ENCODE measurements around the gene CACNA1F. TPM values are rescaled to one million over a fixed set of nuclear protein-coding genes. Genes with fewer than 3 reads are reported as not detected.

CACNA1F gene
- total RNA-seq, 4 donors from 2014 or later, result 1.7 to 2.8 (median 2.3) TPM

DNA sequence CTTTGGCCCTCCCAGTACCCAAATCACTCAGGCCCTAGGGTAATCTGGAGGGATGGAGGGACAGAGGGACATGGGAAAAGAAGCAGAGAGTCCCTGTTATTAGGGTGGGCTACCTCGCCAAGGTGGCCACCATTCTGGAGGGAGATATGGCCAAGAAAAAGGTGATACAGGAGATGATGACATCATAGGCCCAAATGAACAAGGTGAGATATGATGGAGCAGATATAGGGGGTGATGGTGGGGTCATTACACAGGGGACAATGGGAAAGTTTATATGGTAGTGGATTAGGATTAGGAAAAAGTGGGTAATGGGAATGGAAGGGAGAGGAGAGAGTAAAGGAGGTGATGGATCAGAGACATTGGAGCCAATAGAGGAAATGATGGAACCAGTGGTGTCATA lies 20.3 kb downstream of the CACNA1F start:
- no peaks in the 10 kb centered on the region for H3K27me3 ChIP-seq
- DNase-seq, result no peak
- no peak for TF ChIP-seq POLR2A (IDR thresholded peaks at IDR 0.05)
- H3K36me3 ChIP-seq, result no peaks in the 10 kb centered on the region
- H3K9me3 ChIP-seq, result no peaks in the 10 kb centered on the region
- no peak overlapping the region for H3K4me3 ChIP-seq
- no peak overlapping the region for H3K27ac ChIP-seq
- no peaks in the 10 kb centered on the region for H3K4me1 ChIP-seq

DNA sequence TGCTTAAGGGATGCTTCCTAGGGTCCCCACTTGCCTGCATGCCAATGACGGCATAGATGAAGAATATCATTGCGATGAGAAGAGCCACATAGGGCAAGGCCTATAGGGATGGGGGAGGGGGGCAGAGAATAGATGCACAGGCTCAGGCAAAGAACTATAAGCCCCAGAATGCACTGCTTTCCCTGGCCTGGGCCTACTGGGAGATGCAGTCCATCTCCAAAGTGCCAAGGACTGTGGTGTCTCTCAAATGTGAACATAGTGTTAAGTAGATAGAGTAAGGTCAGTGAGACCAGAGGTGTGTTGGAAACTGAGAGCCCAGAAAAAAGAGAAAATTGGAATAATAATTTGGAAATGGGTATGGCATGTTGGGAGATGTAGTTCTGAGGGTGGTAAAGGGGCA lies 20.9 kb downstream of the CACNA1F start:
- Histone ChIP-seq H3K27me3 (no peaks in the 10 kb centered on the region), H3K9me3 (no peaks in the 10 kb centered on the region), H3K4me3 (no peak overlapping the region), H3K27ac (no peak overlapping the region), H3K36me3 (no peaks in the 10 kb centered on the region), H3K4me1 (no peaks in the 10 kb centered on the region)
- TF ChIP-seq, protein P1, sequence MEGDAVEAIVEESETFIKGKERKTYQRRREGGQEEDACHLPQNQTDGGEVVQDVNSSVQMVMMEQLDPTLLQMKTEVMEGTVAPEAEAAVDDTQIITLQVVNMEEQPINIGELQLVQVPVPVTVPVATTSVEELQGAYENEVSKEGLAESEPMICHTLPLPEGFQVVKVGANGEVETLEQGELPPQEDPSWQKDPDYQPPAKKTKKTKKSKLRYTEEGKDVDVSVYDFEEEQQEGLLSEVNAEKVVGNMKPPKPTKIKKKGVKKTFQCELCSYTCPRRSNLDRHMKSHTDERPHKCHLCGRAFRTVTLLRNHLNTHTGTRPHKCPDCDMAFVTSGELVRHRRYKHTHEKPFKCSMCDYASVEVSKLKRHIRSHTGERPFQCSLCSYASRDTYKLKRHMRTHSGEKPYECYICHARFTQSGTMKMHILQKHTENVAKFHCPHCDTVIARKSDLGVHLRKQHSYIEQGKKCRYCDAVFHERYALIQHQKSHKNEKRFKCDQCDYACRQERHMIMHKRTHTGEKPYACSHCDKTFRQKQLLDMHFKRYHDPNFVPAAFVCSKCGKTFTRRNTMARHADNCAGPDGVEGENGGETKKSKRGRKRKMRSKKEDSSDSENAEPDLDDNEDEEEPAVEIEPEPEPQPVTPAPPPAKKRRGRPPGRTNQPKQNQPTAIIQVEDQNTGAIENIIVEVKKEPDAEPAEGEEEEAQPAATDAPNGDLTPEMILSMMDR (IDR thresholded peaks at IDR 0.05), result no peak
- TF ChIP-seq POLR2A (IDR thresholded peaks at IDR 0.05), result no peak
- no peak for DNase-seq

DNA sequence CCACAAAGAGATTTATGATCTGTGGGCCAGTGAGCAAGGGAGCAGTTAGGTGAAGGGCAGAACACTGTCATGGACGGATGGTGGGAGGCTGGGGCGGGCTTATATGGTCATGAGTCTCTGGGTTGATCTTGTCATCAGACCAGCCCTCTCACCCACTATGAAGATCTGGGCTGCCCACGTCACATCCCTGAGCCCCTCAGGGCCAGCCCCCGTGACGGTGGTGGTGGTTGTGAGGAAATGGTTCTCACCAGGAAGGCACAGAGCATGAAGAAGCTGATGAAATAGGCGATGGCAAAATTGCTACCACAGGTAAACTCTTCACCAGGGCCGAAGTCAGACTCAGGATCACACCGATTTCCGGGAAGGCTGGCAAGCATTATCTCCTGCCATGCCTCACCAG lies 22.1 kb downstream of the CACNA1F start:
- no peak for DNase-seq
- H3K36me3 ChIP-seq, result no peaks in the 10 kb centered on the region
- no peak for TF ChIP-seq POLR2A (IDR thresholded peaks at IDR 0.05)
- TF ChIP-seq, protein P1 (IDR thresholded peaks at IDR 0.05), result no peak
- no peak overlapping the region for H3K4me3 ChIP-seq
- H3K27me3 ChIP-seq, result no peaks in the 10 kb centered on the region
- H3K4me1 ChIP-seq, result no peaks in the 10 kb centered on the region
- no peaks in the 10 kb centered on the region for H3K9me3 ChIP-seq
- no peak overlapping the region for H3K27ac ChIP-seq

DNA sequence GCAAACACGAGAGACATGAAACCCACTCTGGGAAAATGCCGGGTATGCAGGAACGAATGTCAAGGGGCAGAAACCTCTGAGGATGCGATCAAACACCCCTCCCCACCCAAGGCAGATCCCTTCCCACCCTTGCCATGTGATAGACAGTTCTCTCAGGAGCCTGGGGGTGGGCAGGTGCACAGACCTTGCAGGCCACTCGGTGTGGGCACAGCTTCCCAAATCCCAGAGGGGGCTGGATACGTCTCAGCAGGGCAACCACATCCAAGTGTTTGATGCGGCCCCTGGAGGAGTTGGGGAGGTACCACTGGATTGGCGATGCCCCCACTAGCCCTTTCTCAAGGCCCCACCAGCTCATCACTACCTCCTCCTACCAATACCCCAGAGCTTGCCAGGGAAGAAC lies 22.7 kb downstream of the CACNA1F start:
- Histone ChIP-seq H3K36me3 (no peaks in the 10 kb centered on the region), H3K27ac (no peak overlapping the region), H3K9me3 (no peaks in the 10 kb centered on the region), H3K4me1 (no peaks in the 10 kb centered on the region), H3K27me3 (no peaks in the 10 kb centered on the region), H3K4me3 (no peak overlapping the region)
- TF ChIP-seq, protein P1 (IDR thresholded peaks at IDR 0.05), result no peak
- no peak for TF ChIP-seq POLR2A (IDR thresholded peaks at IDR 0.05)
- DNase-seq, result no peak

- Histone ChIP-seq H3K36me3 (no peaks in the 10 kb centered on the region), H3K4me1 (no peaks in the 10 kb centered on the region), H3K9me3 (no peaks in the 10 kb centered on the region), H3K27ac (no peak overlapping the region), H3K4me3 (no peak overlapping the region), H3K27me3 (no peaks in the 10 kb centered on the region)
- no peak for TF ChIP-seq POLR2A (IDR thresholded peaks at IDR 0.05)
- TF ChIP-seq, protein P1 (IDR thresholded peaks at IDR 0.05), result no peak
- no peak for DNase-seq
Observed at GRCh38 chrX:49209434-49210251, 23.5 kb downstream of the CACNA1F start.

- Histone ChIP-seq H3K4me3 (no peak overlapping the region), H3K4me1 (no peaks in the 10 kb centered on the region), H3K36me3 (no peaks in the 10 kb centered on the region), H3K27ac (no peak overlapping the region), H3K9me3 (no peaks in the 10 kb centered on the region), H3K27me3 (no peaks in the 10 kb centered on the region)
- DNase-seq, result no peak
- TF ChIP-seq POLR2A (IDR thresholded peaks at IDR 0.05), result no peak
- TF ChIP-seq, protein P1 (IDR thresholded peaks at IDR 0.05), result no peak
Observed at GRCh38 chrX:49208399-49208798, 24.7 kb downstream of the CACNA1F start.
